ENCODE measurements around the gene COL4A6. TPM values are rescaled to one million over a fixed set of nuclear protein-coding genes. Genes with fewer than 3 reads are reported as not detected.

COL4A6 gene
- total and polyA plus RNA-seq, 10 of the 15 experiments (the other 5 are each of a cell fraction or from before 2014, with no cell fraction given): 0.02 to 0.56 (median 0.05) TPM; not detected in 3

- no peak overlapping the region for H3K4me2 ChIP-seq (ENCODE audit: control insufficient read depth, insufficient read depth)
- no peak overlapping the region for H3K27ac ChIP-seq (ENCODE audit: control insufficient read depth, insufficient read depth)
- TF ChIP-seq ZNF217 (IDR thresholded peaks at IDR 0.05) (no peak), RCOR1 (conservative IDR thresholded peaks at IDR 0.05; ENCODE audit: low read depth, low read length) (no peak), PAX5 (IDR thresholded peaks at IDR 0.05; ENCODE audit: borderline replicate concordance, low read depth, low read length) (no peak), IRF5 (IDR thresholded peaks at IDR 0.05; ENCODE audit: borderline replicate concordance) (no peak)
- DNase-seq (ENCODE audit: low read depth, low spot score): no peak
- no peaks in the 10 kb centered on the region for H3K27me3 ChIP-seq (replicated peaks in 1 of 2; ENCODE audit: control insufficient read depth in 2 of 2, insufficient read depth in 2 of 2, low read length in 1 of 2)
- H4K20me1 ChIP-seq (ENCODE audit: control insufficient read depth, insufficient read depth): no peaks in the 10 kb centered on the region
- CTCF ChIA-PET: interaction anchor here (0.9 to 2.3 kb wide), 2 partner anchors 10 to 12 kb away, joined by 3 to 9 read pairs; no protein-coding TSS in a partner anchor
- no peaks in the 10 kb centered on the region; a peak in 1 of 4 replicates for H3K36me3 ChIP-seq (ENCODE audit: control insufficient read depth in 2 of 2, insufficient read depth in 2 of 2, low read length in 1 of 2)
- POLR2A ChIA-PET: no interaction called here
- no peak overlapping the region for H3K4me3 ChIP-seq
- WGBS (ENCODE audit: insufficient coverage, insufficient replicate concordance, low lambda C conversion rate, missing lambda C conversion rate): 49% methylated on average over 4 of the region's 4 CpGs
- H3K9me3 ChIP-seq (replicated peaks; ENCODE audit: control insufficient read depth, insufficient read depth, low read length): no peaks in the 10 kb centered on the region; the same call in 2 of the 3 replicates
- no peak overlapping the region for H3K9ac ChIP-seq (ENCODE audit: control insufficient read depth, insufficient read depth, low read length)
- in situ Hi-C loops (cut with MboI): no loop called here
- no TSS peak for BruUV-seq (replicated peaks)
- RAD21 ChIA-PET (ENCODE audit: unreplicated experiment): no interaction called here
- intact Hi-C loops (cut with micrococcal nuclease; ENCODE audit: unreplicated experiment): no loop called here
- H3K4me1 ChIP-seq (ENCODE audit: control insufficient read depth, insufficient read depth, low read length): no peaks in the 10 kb centered on the region
- H3K79me2 ChIP-seq (ENCODE audit: control insufficient read depth, insufficient read depth, low read length): no peaks in the 10 kb centered on the region
- SMC1A ChIA-PET (ENCODE audit: uncharacterized antibody, unreplicated experiment): interaction anchor here (1.4 kb wide), 1 partner anchor 10 kb away, joined by 3 read pairs; no protein-coding TSS in a partner anchor
- no peak overlapping the region for H2AFZ ChIP-seq (ENCODE audit: control insufficient read depth, low read depth, low read length)
- no peak for ATAC-seq
- no peak for FAIRE-seq
These were observed 311.1 kb downstream of the COL4A6 start for GRCh38 chrX:108127152-108127551.

GRCh38 chrX:108126661-108127060 lies 311.6 kb downstream of the COL4A6 start:
- no TSS peak for BruUV-seq (replicated peaks)
- ChIA-PET CTCF (interaction anchor here (0.6 to 2.3 kb wide), 3 partner anchors 13 to 478 kb away, joined by 3 to 9 read pairs (median 4); no protein-coding TSS in a partner anchor), POLR2A (no interaction called here)

More at GRCh38 chrX:108126661-108127060, 311.6 kb downstream of the COL4A6 start:
- intact Hi-C loops (cut with micrococcal nuclease; ENCODE audit: unreplicated experiment): no loop called here
- no peak for TF ChIP-seq SP1 (IDR thresholded peaks at IDR 0.05; ENCODE audit: low read depth, low read length)
- TF ChIP-seq PBX3 (IDR thresholded peaks at IDR 0.05; ENCODE audit: insufficient replicate concordance, low read depth, low read length): no peak
- no peak for TF ChIP-seq HSF1 (IDR thresholded peaks at IDR 0.05; ENCODE audit: low read depth, low read length)
- no peak for TF ChIP-seq TARDBP (IDR thresholded peaks at IDR 0.05; ENCODE audit: borderline replicate concordance)
- no peak for TF ChIP-seq RB1 (IDR thresholded peaks at IDR 0.05; ENCODE audit: borderline replicate concordance)
- no peaks in the 10 kb centered on the region; the same call in 2 of the 3 replicates for H3K9me3 ChIP-seq (replicated peaks; ENCODE audit: control insufficient read depth, insufficient read depth, low read length)
- H4K20me1 ChIP-seq (ENCODE audit: control insufficient read depth, insufficient read depth): no peaks in the 10 kb centered on the region
- DNase-seq (ENCODE audit: low read depth, low spot score) (no peak), ATAC-seq (no peak), FAIRE-seq (no peak)
- no peak overlapping the region for H3K27ac ChIP-seq (ENCODE audit: control insufficient read depth, insufficient read depth)
- no peak overlapping the region for H3K4me3 ChIP-seq
- 44% methylated on average over 2 of the region's 2 CpGs for WGBS (ENCODE audit: insufficient coverage, insufficient replicate concordance, low lambda C conversion rate, missing lambda C conversion rate)
- no peaks in the 10 kb centered on the region for H3K4me1 ChIP-seq (ENCODE audit: control insufficient read depth, insufficient read depth, low read length)
- in situ Hi-C loops (cut with MboI): no loop called here
- H3K4me2 ChIP-seq (ENCODE audit: control insufficient read depth, insufficient read depth): no peak overlapping the region
- no peak overlapping the region for H3K9ac ChIP-seq (ENCODE audit: control insufficient read depth, insufficient read depth, low read length)
- ChIA-PET SMC1A (ENCODE audit: uncharacterized antibody, unreplicated experiment) (interaction anchor here (0.7 to 1.4 kb wide), 2 partner anchors 9 to 766 kb away, joined by 3 read pairs; no protein-coding TSS in a partner anchor), RAD21 (ENCODE audit: unreplicated experiment) (interaction anchor here (1.3 kb wide), 1 partner anchor 13 kb away, joined by 3 read pairs; no protein-coding TSS in a partner anchor)
- H2AFZ ChIP-seq (ENCODE audit: control insufficient read depth, low read depth, low read length): no peak overlapping the region
- no peaks in the 10 kb centered on the region for H3K27me3 ChIP-seq (replicated peaks in 1 of 2; ENCODE audit: control insufficient read depth in 2 of 2, insufficient read depth in 2 of 2, low read length in 1 of 2)
- no peaks in the 10 kb centered on the region for H3K79me2 ChIP-seq (ENCODE audit: control insufficient read depth, insufficient read depth, low read length)
- H3K36me3 ChIP-seq (ENCODE audit: control insufficient read depth in 2 of 2, insufficient read depth in 2 of 2, low read length in 1 of 2): no peaks in the 10 kb centered on the region; a peak in 1 of 4 replicates
